Adipose tissue (tissue), 3 donors: ENCODE measurements around the gene CASP5. TPM values are rescaled to one million over a fixed set of nuclear protein-coding genes. Genes with fewer than 3 reads are reported as not detected.
"Not testable (repeated sequence)": the region's sequence is repeated elsewhere in the genome, so short reads cannot be mapped to it uniquely, and the experiment has no call there.

Experiments used
- H3K27ac ChIP-seq: one replicate; pipeline ENCODE4 v1.5.1; 2013; ENCODE audit warnings: low read depth, low read length
- WGBS, 3 donors: extraction: QIAGEN DNeasy Blood & Tissue Kit; methylation state at CpG; one replicate each; pipeline ENCODE4 v1.1.7; 2013; 5-methylcytosine and 5-hydroxymethylcytosine counted together
- polyA plus RNA-seq, 3 donors: library from polyadenylated mRNA; stranded (reverse); fragments of 200-250 nt; gene quantifications; one replicate each; pipeline ENCODE4 v1.2.3, GENCODE V29; 2013
- donor health status: healthy with polysubstance abuse.
- donor health status: Bipolar disorder and iron deficiency.
- donor health status: healthy.

Gene CASP5
- polyA plus RNA-seq, 3 donors = 0.14 to 1.2 (median 0.51) TPM

- 7 to 61% (median 8%) methylated on average over 3 of the region's 3 CpGs for WGBS, 3 donors
- H3K27ac ChIP-seq = no peak within 1 kb of the TSS
Measured at GRCh38 chr11:105034813-105035620, 12.0 kb upstream of the CASP5 start, which contains the start of gene CASP1. Gene CASP1, minus strand, starts transcription at chr11:105035144. Its CDS starts 31 bp downstream, at chr11:105035113.

GRCh38 chr11:105034388-105034787 is 11.4 kb upstream of the CASP5 start:
- H3K27ac ChIP-seq = not testable (repeated sequence)
- 43 to 78% (median 46%) methylated on average over 2 of the region's 2 CpGs for WGBS, 3 donors

- WGBS, 3 donors = 80 to 92% (median 82%) methylated on average over 1 of the region's 1 CpG
Measured at GRCh38 chr11:105033781-105034180, 10.8 kb upstream of the CASP5 start.

GRCh38 chr11:105033343-105033742 is 10.4 kb upstream of the CASP5 start:
- H3K27ac ChIP-seq = no peak overlapping the region
- whole genome bisulfite sequencing, 3 donors = 79 to 85% (median 82%) methylated on average over 3 of the region's 3 CpGs

More at GRCh38 chr11:105033781-105034180, 10.8 kb upstream of the CASP5 start:
- no peak overlapping the region for H3K27ac ChIP-seq

GRCh38 chr11:105032495-105032894 is 9.5 kb upstream of the CASP5 start:
- no peak overlapping the region for H3K27ac ChIP-seq
- 57 to 81% (median 72%) methylated on average over 2 of the region's 2 CpGs for WGBS, 3 donors

GRCh38 chr11:105027678-105028077 is 4.7 kb upstream of the CASP5 start:
- WGBS, 3 donors = 62 to 74% (median 73%) methylated on average over 3 of the region's 3 CpGs
- H3K27ac ChIP-seq = no peak overlapping the region

- no peak overlapping the region for H3K27ac ChIP-seq
- 75 to 90% (median 88%) methylated on average over 1 of the region's 1 CpG for WGBS, 3 donors
Measured at GRCh38 chr11:105024394-105024793, 1.4 kb upstream of the CASP5 start.

GRCh38 chr11:105022527-105022926 is 441 bp downstream of the CASP5 start:
- no peak overlapping the region for H3K27ac ChIP-seq
- WGBS, 3 donors = 38 to 58% (median 43%) methylated on average over 2 of the region's 2 CpGs

GRCh38 chr11:105007463-105007862 is 15.5 kb downstream of the CASP5 start:
- no peak overlapping the region for H3K27ac ChIP-seq

- WGBS, 3 donors = 72 to 93% (median 87%) methylated on average over 3 of the region's 3 CpGs
- H3K27ac ChIP-seq = no peak overlapping the region
Measured at GRCh38 chr11:105005451-105005845, 17.5 kb downstream of the CASP5 start.

GRCh38 chr11:105004021-105004420 is 18.9 kb downstream of the CASP5 start:
- 46 to 74% (median 58%) methylated on average over 3 of the region's 3 CpGs for WGBS, 3 donors
- H3K27ac ChIP-seq = no peak overlapping the region

- H3K27ac ChIP-seq = no peak overlapping the region
- 69 to 83% (median 75%) methylated on average over 2 of the region's 2 CpGs for WGBS, 3 donors
Measured at GRCh38 chr11:105003151-105003550, 19.8 kb downstream of the CASP5 start.

GRCh38 chr11:105000797-105001196 is 22.2 kb downstream of the CASP5 start:
- 76 to 86% (median 82%) methylated on average over 7 of the region's 7 CpGs for WGBS, 3 donors
- H3K27ac ChIP-seq = no peak overlapping the region

GRCh38 chr11:105000167-105000566 is 22.8 kb downstream of the CASP5 start:
- no peak overlapping the region for H3K27ac ChIP-seq
- 89 to 90% (median 89%) methylated on average over 5 of the region's 5 CpGs for WGBS, 3 donors

- H3K27ac ChIP-seq = no peak overlapping the region
- WGBS, 3 donors = 73 to 82% (median 82%) methylated on average over 1 of the region's 1 CpG
Measured at GRCh38 chr11:104999721-105000120, 23.2 kb downstream of the CASP5 start.

GRCh38 chr11:104997288-104997687 is 25.7 kb downstream of the CASP5 start:
- no peak overlapping the region for H3K27ac ChIP-seq
- WGBS, 3 donors = 65 to 79% (median 75%) methylated on average over 6 of the region's 6 CpGs

GRCh38 chr11:104995001-104995408 is 28.0 kb downstream of the CASP5 start:
- no peak overlapping the region for H3K27ac ChIP-seq
- WGBS, 3 donors = 47 to 68% (median 55%) methylated on average over 2 of the region's 2 CpGs

- 69 to 83% (median 74%) methylated on average over 1 of the region's 1 CpG for WGBS, 3 donors
- no peak overlapping the region for H3K27ac ChIP-seq
Measured at GRCh38 chr11:104992781-104993180, 30.2 kb downstream of the CASP5 start.

- 51 to 87% (median 80%) methylated on average over 4 of the region's 4 CpGs for WGBS, 3 donors
- H3K27ac ChIP-seq = no peak overlapping the region
Measured at GRCh38 chr11:104991994-104992393, 31.0 kb downstream of the CASP5 start.

GRCh38 chr11:104984808-104985207 is 38.2 kb downstream of the CASP5 start:
- no peak overlapping the region for H3K27ac ChIP-seq
- WGBS, 3 donors = 51 to 76% (median 64%) methylated on average over 3 of the region's 3 CpGs
